Pancreas (tissue), 10 donors: ENCODE data around the gene SLC19A2. TPM values are rescaled to one million over a fixed set of nuclear protein-coding genes. Genes with fewer than 3 reads are reported as not detected.
A peak's percentile ranks its signal among the peaks of the same experiment; 100 is the strongest.

Experiments
- ATAC-seq, 4 donors: fragments of 200-7000 bp; cut with Tn5 transposase; one replicate each; pipeline versions ENCODE4 v1.8.0 to v1.9.1; 2020; ENCODE audit warnings: mild to moderate bottlenecking in 4 of 4, moderate library complexity in 4 of 4
- DNase-seq, 6 donors: peaks; one replicate each; pipeline ENCODE4 v3.0.0-alpha.2; 2020
- FAIRE-seq: peaks from 2 replicates; lab custom pipeline; 2012; peaks lifted over from hg19 to GRCh38; lab: Jason Lieb, UNC
- H3K27ac ChIP-seq, 4 donors: fragments of 200-600 bp; sonication (generic); 1 replicate in 3 of 4; 2 replicates in 1 of 4; pipeline versions ENCODE4 v1.5.0 to v1.8.0; 2020
- H3K27me3 ChIP-seq, 4 donors: fragments of 200-600 bp; one replicate each; pipeline ENCODE4 v1.8.0; 2021
- H3K36me3 ChIP-seq, 3 donors: fragments of 200-600 bp; sonication (generic) in 1 of 3; one replicate each; pipeline versions ENCODE4 v1.5.0 to v1.8.0; 2020 to 2021
- H3K4me1 ChIP-seq, 3 donors: fragments of 200-600 bp; one replicate each; pipeline ENCODE4 v1.8.0; 2021
- H3K4me3 ChIP-seq, 4 donors: fragments of 200-600 bp; sonication (generic) in 2 of 4; one replicate each; pipeline versions ENCODE4 v1.5.0 to v1.8.0; 2020 to 2021
- H3K9me3 ChIP-seq, 4 donors: fragments of 200-600 bp; one replicate each; pipeline ENCODE4 v1.8.0; 2021
- CTCF ChIP-seq, 4 donors: fragments of 200-600 bp; sonication (generic) in 3 of 4; IDR thresholded peaks; one replicate each; pipeline versions ENCODE4 v1.5.0 to v1.8.0; 2021; ENCODE audit warnings: antibody characterized with exemption in 4 of 4
- WGBS, 2 donors: extraction: QIAGEN DNeasy Blood & Tissue Kit; methylation state at CpG; one replicate each; pipeline ENCODE4 v1.1.7; 2013; 5-methylcytosine and 5-hydroxymethylcytosine counted together
- intact Hi-C, 3 donors: fragments of 100-400 bp; cut with DNase I; formaldehyde crosslinking; loops; one replicate each; pipeline versions ENCODE4 v1.11.1 to v1.14.2; 2022
- polyA plus RNA-seq, 2 donors: library from polyadenylated mRNA; stranded (reverse); fragments of 200-250 nt; gene quantifications; one replicate each; pipeline ENCODE4 v1.2.3, GENCODE V29; 2013
- total RNA-seq, 6 donors: library from RNA; stranded (reverse); fragmentation: NEBNext Ultra II Directional in 4 of 6; extraction: Animal tissue kit (Norgen Biotek cat#: 25700) in 4 of 6; gene quantifications; one replicate each; pipeline versions ENCODE4 v1.2.1 to v1.2.4, GENCODE V29; 2021 to 2023
- donor health status: healthy with polysubstance abuse.
- donor health status: DM: no; HTN: no; CAD: no; lungs with moderate emphysema.
- donor health status: DM: no; HTN: no; CAD: no.
- donor health status: control.
- donor health status: control.
- donor health status: Bipolar disorder and iron deficiency.
- donor health status: DM: yes; HTN: yes; CAD: no.
- donor health status: DM: no; HTN: no; CAD: no.
- donor health status: DM: no; HTN: no; CAD: no.
- donor health status: DM: yes; HTN: yes; CAD: no.

Gene SLC19A2
- total and polyA plus RNA-seq, 8 donors, result 3.7 to 10.1 (median 8.1) TPM

- H3K27ac ChIP-seq, result peak overlapping the region; percentile 98 to 99 (median 98)
- ATAC-seq (no peak), DNase-seq (peak in 1 of 6 donors; percentile 22), FAIRE-seq (no peak)
- intact Hi-C loops, result no loop called here
- H3K4me3 ChIP-seq, result peak overlapping the region in 3 of 4 donors; percentile 79 to 92 (median 91)
- H3K27me3 ChIP-seq, result no peaks in the 10 kb centered on the region
- no peaks in the 10 kb centered on the region for H3K36me3 ChIP-seq
- TF ChIP-seq CTCF (IDR thresholded peaks at IDR 0.05), result no peak
- H3K9me3 ChIP-seq, result no peaks in the 10 kb centered on the region
- peaks cover 17 to 19% (median 18%) of the 10 kb centered on the region in 3 donors for H3K4me1 ChIP-seq
- WGBS, 2 donors, result 82 to 84% methylated on average over 16 of the region's 16 CpGs
Measured at GRCh38 chr1:169487561-169487960, 1.8 kb upstream of the SLC19A2 start.

- ATAC-seq (no peak), DNase-seq (no peak), FAIRE-seq (no peak)
- H3K27me3 ChIP-seq, result no peaks in the 10 kb centered on the region
- H3K27ac ChIP-seq, result peak overlapping the region; percentile 98 to 99 (median 98)
- no peak for TF ChIP-seq CTCF (IDR thresholded peaks at IDR 0.05)
- WGBS, 2 donors, result 59 to 62% methylated on average over 5 of the region's 5 CpGs
- peak overlapping the region in 3 of 4 donors; percentile 79 to 92 (median 91) for H3K4me3 ChIP-seq
- H3K4me1 ChIP-seq, result peaks cover 17 to 21% (median 19%) of the 10 kb centered on the region in 3 donors
- intact Hi-C loops, result no loop called here
- no peaks in the 10 kb centered on the region for H3K9me3 ChIP-seq
- H3K36me3 ChIP-seq, result no peaks in the 10 kb centered on the region
Measured at GRCh38 chr1:169487133-169487532, 1.4 kb upstream of the SLC19A2 start.

- 1 to 2% methylated on average over 14 of the region's 14 CpGs for WGBS, 2 donors
- no peak for TF ChIP-seq CTCF (IDR thresholded peaks at IDR 0.05)
- no peaks in the 10 kb centered on the region for H3K36me3 ChIP-seq
- intact Hi-C loops, result no loop called here
- DNase-seq (no peak), FAIRE-seq (no peak), ATAC-seq (peak in 2 of 4 donors; percentile 7 to 14)
- H3K4me1 ChIP-seq, result peaks cover 17 to 21% (median 19%) of the 10 kb centered on the region in 3 donors
- peak overlapping the region; percentile 98 to 99 (median 98) for H3K27ac ChIP-seq
- H3K27me3 ChIP-seq, result no peaks in the 10 kb centered on the region
- H3K4me3 ChIP-seq, result peak overlapping the region; percentile 79 to 92 (median 87)
- H3K9me3 ChIP-seq, result no peaks in the 10 kb centered on the region
Measured at GRCh38 chr1:169486281-169487051, 722 bp upstream of the SLC19A2 start.

- no peaks in the 10 kb centered on the region for H3K9me3 ChIP-seq
- FAIRE-seq (no peak), ATAC-seq (peak; percentile 40 to 68 (median 50)), DNase-seq (peak in 4 of 6 donors; percentile 54 to 63 (median 56))
- H3K4me3 ChIP-seq, result peak overlapping the region; percentile 79 to 92 (median 87)
- H3K27ac ChIP-seq, result peak overlapping the region; percentile 98 to 99 (median 98)
- intact Hi-C loops, result no loop called here
- 2% methylated on average over 15 of the region's 15 CpGs for WGBS, 2 donors
- TF ChIP-seq CTCF (IDR thresholded peaks at IDR 0.05), result no peak
- peaks cover 20 to 21% (median 20%) of the 10 kb centered on the region in 3 donors for H3K4me1 ChIP-seq
- H3K36me3 ChIP-seq, result no peaks in the 10 kb centered on the region
- H3K27me3 ChIP-seq, result no peaks in the 10 kb centered on the region
Measured at GRCh38 chr1:169484683-169485430, 887 bp downstream of the SLC19A2 start.
